B cell (primary cell): ENCODE results near the gene KNL1.

Experiments used
- CTCF ChIP-seq: fragments of 200-600 bp; IDR thresholded peaks from one replicate; pipeline ENCODE4 v1.8.0; 2022; ENCODE audit warnings: antibody characterized with exemption, mild to moderate bottlenecking
- EZH2 ChIP-seq: IDR thresholded peaks from 2 replicates; pipeline ENCODE4 v1.6.1; 2012; ENCODE audit warnings: borderline replicate concordance, low read depth, mild to moderate bottlenecking, moderate library complexity, low read length; ENCODE audit not compliant: insufficient read depth, poor library complexity, severe bottlenecking

DNA sequence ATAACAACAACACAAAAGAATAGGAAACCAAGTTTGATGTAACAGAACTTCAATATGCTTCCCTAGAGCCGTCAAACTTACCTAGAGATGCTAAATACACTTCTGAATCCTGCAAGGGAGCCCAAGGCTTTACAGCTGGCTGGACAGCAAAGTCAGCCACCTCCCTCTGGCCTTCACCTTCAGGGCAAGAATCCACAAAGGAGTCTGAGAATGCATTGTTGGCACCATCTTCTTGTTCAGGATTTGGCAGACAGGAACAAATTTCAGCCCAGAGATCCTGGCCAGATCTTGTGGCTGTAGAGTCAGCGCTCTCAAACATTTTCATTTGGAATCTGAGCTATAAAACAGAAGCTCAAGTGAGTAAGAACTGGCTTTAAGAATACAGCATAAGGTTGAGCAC, 31.4 kb upstream of the KNL1 start:
- no peak for TF ChIP-seq CTCF
- TF ChIP-seq EZH2: no peak
